Measurements from ENCODE around the gene FOXL2. TPM values are rescaled to one million over a fixed set of nuclear protein-coding genes. Genes with fewer than 3 reads are reported as not detected.

Gene FOXL2
- total RNA-seq, 1 experiment from 2014 or later: 0.22 TPM

DNA sequence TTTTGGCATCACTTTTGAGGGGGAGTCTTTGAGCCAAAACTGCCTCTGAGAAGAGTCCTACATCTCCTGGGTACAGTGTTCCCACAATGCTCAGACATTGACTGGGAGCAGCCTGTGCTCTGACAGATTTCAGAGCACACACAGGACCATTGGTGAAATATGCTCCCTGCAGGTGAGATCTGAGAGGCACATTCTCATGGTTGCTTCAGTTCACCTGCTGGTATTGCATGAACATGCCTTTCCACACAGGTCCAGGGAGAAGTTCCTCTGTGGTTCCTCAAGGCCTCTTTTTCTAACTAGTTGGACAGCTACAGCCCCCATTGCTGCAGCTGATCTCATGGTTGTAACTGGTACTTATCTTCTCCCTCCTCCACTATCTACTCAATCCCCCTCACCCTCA is 37.0 kb downstream of the FOXL2 start:
- Histone ChIP-seq H3K79me1 (ENCODE audit: insufficient read depth, low read depth, low read length, poor library complexity, severe bottlenecking) (no peaks in the 10 kb centered on the region), H3K4ac (ENCODE audit: low read depth, low read length) (no peak overlapping the region), H3K18ac (ENCODE audit: insufficient read length, low read depth, low read length) (no peak overlapping the region), H3K4me2 (ENCODE audit: insufficient read depth, insufficient read length, low read length) (no peak overlapping the region), H2BK120ac (ENCODE audit: low read depth, low read length, poor library complexity, severe bottlenecking) (no peak overlapping the region), H2AFZ (ENCODE audit: low read length) (no peak overlapping the region), H4K20me1 (ENCODE audit: control insufficient read depth, insufficient read depth, insufficient read length) (no peaks in the 10 kb centered on the region), H2BK5ac (ENCODE audit: insufficient read length, low read length) (no peak overlapping the region), H3K23ac (ENCODE audit: insufficient read length, low read depth, low read length) (no peak overlapping the region), H3K9me3 (ENCODE audit: control insufficient read depth, low read depth, low read length) (no peaks in the 10 kb centered on the region), H4K5ac (ENCODE audit: insufficient read length, low read depth, low read length) (no peak overlapping the region), H3K14ac (ENCODE audit: insufficient read depth, low read length) (no peak overlapping the region), H3K23me2 (ENCODE audit: insufficient read length, low read depth, low read length, poor library complexity, severe bottlenecking) (peaks cover 2% of the 10 kb centered on the region), H2AK5ac (ENCODE audit: insufficient read length, low read length) (no peak overlapping the region), H2BK20ac (ENCODE audit: low read depth, low read length, poor library complexity, severe bottlenecking) (no peak overlapping the region), H3K4me1 (ENCODE audit: insufficient read depth, low read length) (no peaks in the 10 kb centered on the region; the same call in 1 of the 2 replicates), H3K56ac (ENCODE audit: insufficient read length, low read depth, low read length) (no peak overlapping the region), H4K91ac (ENCODE audit: insufficient read length, low read depth, low read length) (no peak overlapping the region), H3T11ph (ENCODE audit: low read length) (no peak overlapping the region), H2BK15ac (ENCODE audit: low read depth, low read length) (no peak overlapping the region), H2BK12ac (ENCODE audit: insufficient read length, low read depth, low read length) (no peak overlapping the region), H3K27me3 (ENCODE audit: insufficient read depth, low read length) (no peaks in the 10 kb centered on the region), H3K79me2 (ENCODE audit: insufficient read depth, low read length) (no peaks in the 10 kb centered on the region), H3K27ac (ENCODE audit: insufficient read length, low read depth, low read length) (no peak overlapping the region), H4K8ac (replicated peaks; ENCODE audit: insufficient read length, low read depth, low read length) (no peak overlapping the region), H3K9ac (ENCODE audit: extremely low read depth, insufficient read length, low read length) (no peak overlapping the region)
- no peak for DNase-seq
- Mint-ChIP-seq H3K9me3 (0 out of 5 replicates have a peak, but pooled peaks cover 0 to under 1% of the 10 kb centered on the region in 2 experiments), H3K36me3 (ENCODE audit: insufficient read depth in 1 of 3, low read depth in 3 of 3) (no peaks in the 10 kb centered on the region), H3K27ac (peak overlapping the region in 1 of 3 experiments; percentile 75; a peak in 1 of 7 replicates), H3K27me3 (ENCODE audit: low read depth) (peaks cover 29% of the 10 kb centered on the region), H3K4me3 (no peak overlapping the region), H3K4me1 (peaks cover 3 to 4% of the 10 kb centered on the region in 2 experiments; a peak in 3 of 4 replicates)
- TF ChIP-seq, protein P1, sequence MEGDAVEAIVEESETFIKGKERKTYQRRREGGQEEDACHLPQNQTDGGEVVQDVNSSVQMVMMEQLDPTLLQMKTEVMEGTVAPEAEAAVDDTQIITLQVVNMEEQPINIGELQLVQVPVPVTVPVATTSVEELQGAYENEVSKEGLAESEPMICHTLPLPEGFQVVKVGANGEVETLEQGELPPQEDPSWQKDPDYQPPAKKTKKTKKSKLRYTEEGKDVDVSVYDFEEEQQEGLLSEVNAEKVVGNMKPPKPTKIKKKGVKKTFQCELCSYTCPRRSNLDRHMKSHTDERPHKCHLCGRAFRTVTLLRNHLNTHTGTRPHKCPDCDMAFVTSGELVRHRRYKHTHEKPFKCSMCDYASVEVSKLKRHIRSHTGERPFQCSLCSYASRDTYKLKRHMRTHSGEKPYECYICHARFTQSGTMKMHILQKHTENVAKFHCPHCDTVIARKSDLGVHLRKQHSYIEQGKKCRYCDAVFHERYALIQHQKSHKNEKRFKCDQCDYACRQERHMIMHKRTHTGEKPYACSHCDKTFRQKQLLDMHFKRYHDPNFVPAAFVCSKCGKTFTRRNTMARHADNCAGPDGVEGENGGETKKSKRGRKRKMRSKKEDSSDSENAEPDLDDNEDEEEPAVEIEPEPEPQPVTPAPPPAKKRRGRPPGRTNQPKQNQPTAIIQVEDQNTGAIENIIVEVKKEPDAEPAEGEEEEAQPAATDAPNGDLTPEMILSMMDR (conservative IDR thresholded peaks at IDR 0.05): no peak

Data from H9 (cell line).